ENCODE results near the gene TMEM30A. TPM values are rescaled to one million over a fixed set of nuclear protein-coding genes. Genes with fewer than 3 reads are reported as not detected.

The TMEM30A gene
- total RNA-seq, 1 donor, result 126 TPM

GRCh38 chr6:75220357-75220756, 64.2 kb downstream of the TMEM30A start:
- H3K4me3 ChIP-seq (ENCODE audit: insufficient read depth, low read length), result no peak overlapping the region
- TF ChIP-seq, protein P1, sequence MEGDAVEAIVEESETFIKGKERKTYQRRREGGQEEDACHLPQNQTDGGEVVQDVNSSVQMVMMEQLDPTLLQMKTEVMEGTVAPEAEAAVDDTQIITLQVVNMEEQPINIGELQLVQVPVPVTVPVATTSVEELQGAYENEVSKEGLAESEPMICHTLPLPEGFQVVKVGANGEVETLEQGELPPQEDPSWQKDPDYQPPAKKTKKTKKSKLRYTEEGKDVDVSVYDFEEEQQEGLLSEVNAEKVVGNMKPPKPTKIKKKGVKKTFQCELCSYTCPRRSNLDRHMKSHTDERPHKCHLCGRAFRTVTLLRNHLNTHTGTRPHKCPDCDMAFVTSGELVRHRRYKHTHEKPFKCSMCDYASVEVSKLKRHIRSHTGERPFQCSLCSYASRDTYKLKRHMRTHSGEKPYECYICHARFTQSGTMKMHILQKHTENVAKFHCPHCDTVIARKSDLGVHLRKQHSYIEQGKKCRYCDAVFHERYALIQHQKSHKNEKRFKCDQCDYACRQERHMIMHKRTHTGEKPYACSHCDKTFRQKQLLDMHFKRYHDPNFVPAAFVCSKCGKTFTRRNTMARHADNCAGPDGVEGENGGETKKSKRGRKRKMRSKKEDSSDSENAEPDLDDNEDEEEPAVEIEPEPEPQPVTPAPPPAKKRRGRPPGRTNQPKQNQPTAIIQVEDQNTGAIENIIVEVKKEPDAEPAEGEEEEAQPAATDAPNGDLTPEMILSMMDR (IDR thresholded peaks at IDR 0.05; ENCODE audit: extremely low read depth, low read depth, low read length), result no peak

GRCh38 chr6:75219263-75219662, 65.3 kb downstream of the TMEM30A start:
- Histone ChIP-seq H3K9me3 (ENCODE audit: low read depth, low read length) (no peaks in the 10 kb centered on the region), H4K20me1 (ENCODE audit: insufficient read depth, low read length) (no peaks in the 10 kb centered on the region), H3K4me2 (ENCODE audit: insufficient read depth, low read length) (no peak overlapping the region), H2AFZ (ENCODE audit: low read length) (no peak overlapping the region), H3K36me3 (ENCODE audit: insufficient read depth, low read length) (no peaks in the 10 kb centered on the region), H3K4me1 (ENCODE audit: insufficient read depth, low read length) (peaks cover 14% of the 10 kb centered on the region), H3K4me3 (ENCODE audit: insufficient read depth, low read length) (no peak overlapping the region), H3K79me2 (ENCODE audit: insufficient read depth, low read length) (no peaks in the 10 kb centered on the region), H3K27me3 (ENCODE audit: insufficient read depth, low read length) (no peaks in the 10 kb centered on the region), H3K27ac (ENCODE audit: low read depth, low read length) (no peak overlapping the region)
- TF ChIP-seq, protein P1 (IDR thresholded peaks at IDR 0.05; ENCODE audit: extremely low read depth, low read depth, low read length), result no peak
- DNase-seq (ENCODE audit: insufficient read length, low spot score, missing footprints), result no peak

More at GRCh38 chr6:75220357-75220756, 64.2 kb downstream of the TMEM30A start:
- H3K27me3 ChIP-seq (ENCODE audit: insufficient read depth, low read length), result no peaks in the 10 kb centered on the region
- H3K27ac ChIP-seq (ENCODE audit: low read depth, low read length), result no peak overlapping the region
- no peaks in the 10 kb centered on the region for H3K36me3 ChIP-seq (ENCODE audit: insufficient read depth, low read length)
- H4K20me1 ChIP-seq (ENCODE audit: insufficient read depth, low read length), result no peaks in the 10 kb centered on the region
- H3K79me2 ChIP-seq (ENCODE audit: insufficient read depth, low read length), result no peaks in the 10 kb centered on the region
- no peak overlapping the region for H3K4me2 ChIP-seq (ENCODE audit: insufficient read depth, low read length)
- peaks cover 14% of the 10 kb centered on the region for H3K4me1 ChIP-seq (ENCODE audit: insufficient read depth, low read length)
- no peak overlapping the region for H2AFZ ChIP-seq (ENCODE audit: low read length)
- no peak for DNase-seq (ENCODE audit: insufficient read length, low spot score, missing footprints)
- H3K9me3 ChIP-seq (ENCODE audit: low read depth, low read length), result no peaks in the 10 kb centered on the region

- H3K79me2 ChIP-seq (ENCODE audit: insufficient read depth, low read length), result no peaks in the 10 kb centered on the region
- H3K27ac ChIP-seq (ENCODE audit: low read depth, low read length), result peak overlapping the region; percentile 9
- H3K4me1 ChIP-seq (ENCODE audit: insufficient read depth, low read length), result peaks cover 16% of the 10 kb centered on the region
- no peak overlapping the region for H2AFZ ChIP-seq (ENCODE audit: low read length)
- H3K36me3 ChIP-seq (ENCODE audit: insufficient read depth, low read length), result no peaks in the 10 kb centered on the region
- no peak overlapping the region for H3K4me3 ChIP-seq (ENCODE audit: insufficient read depth, low read length)
- no peaks in the 10 kb centered on the region for H4K20me1 ChIP-seq (ENCODE audit: insufficient read depth, low read length)
- TF ChIP-seq, protein P1 (IDR thresholded peaks at IDR 0.05; ENCODE audit: extremely low read depth, low read depth, low read length), result no peak
- no peaks in the 10 kb centered on the region for H3K9me3 ChIP-seq (ENCODE audit: low read depth, low read length)
- H3K4me2 ChIP-seq (ENCODE audit: insufficient read depth, low read length), result peak overlapping the region; percentile 50
- H3K27me3 ChIP-seq (ENCODE audit: insufficient read depth, low read length), result no peaks in the 10 kb centered on the region
- peak; percentile 43 for DNase-seq (ENCODE audit: insufficient read length, low spot score, missing footprints)
These were observed 67.4 kb downstream of the TMEM30A start for GRCh38 chr6:75217193-75217592.

GRCh38 chr6:75215291-75215690, 69.3 kb downstream of the TMEM30A start:
- Histone ChIP-seq H4K20me1 (ENCODE audit: insufficient read depth, low read length) (no peaks in the 10 kb centered on the region), H3K4me1 (ENCODE audit: insufficient read depth, low read length) (peaks cover 24% of the 10 kb centered on the region), H3K9me3 (ENCODE audit: low read depth, low read length) (no peaks in the 10 kb centered on the region), H3K27me3 (ENCODE audit: insufficient read depth, low read length) (no peaks in the 10 kb centered on the region), H3K79me2 (ENCODE audit: insufficient read depth, low read length) (no peaks in the 10 kb centered on the region), H3K36me3 (ENCODE audit: insufficient read depth, low read length) (no peaks in the 10 kb centered on the region), H3K4me3 (ENCODE audit: insufficient read depth, low read length) (no peak overlapping the region), H2AFZ (ENCODE audit: low read length) (no peak overlapping the region), H3K4me2 (ENCODE audit: insufficient read depth, low read length) (no peak overlapping the region), H3K27ac (ENCODE audit: low read depth, low read length) (no peak overlapping the region)
- no peak for DNase-seq (ENCODE audit: insufficient read length, low spot score, missing footprints)
- TF ChIP-seq, protein P1 (IDR thresholded peaks at IDR 0.05; ENCODE audit: extremely low read depth, low read depth, low read length), result no peak

All from osteoblast (primary cell).